Activated naive CD4-positive, alpha-beta T cell treated with anti-CD3 and anti-CD28 coated beads, Interleukin-2, amount 50 U/mL, for 24 hours (primary cell): ENCODE data around the gene CYB561D1.

ENCODE experiments used
- H3K27ac Mint-ChIP-seq: one replicate; pipeline ENCODE4 v1.8.0; 2021; ENCODE audit warnings: mild to moderate bottlenecking, mixed read lengths
- H3K27me3 Mint-ChIP-seq: one replicate; pipeline ENCODE4 v1.8.0; 2021; ENCODE audit warnings: mixed read lengths
- H3K36me3 Mint-ChIP-seq: one replicate; pipeline ENCODE4 v1.8.0; 2021; ENCODE audit warnings: mixed read lengths
- H3K4me1 Mint-ChIP-seq: one replicate; pipeline ENCODE4 v1.8.0; 2021; ENCODE audit warnings: mixed read lengths
- H3K4me3 Mint-ChIP-seq: one replicate; pipeline ENCODE4 v1.8.0; 2021; ENCODE audit warnings: mild to moderate bottlenecking, mixed read lengths
- H3K9me3 Mint-ChIP-seq: one replicate; pipeline ENCODE4 v1.8.0; 2021; ENCODE audit warnings: mixed read lengths

Gene CYB561D1

GRCh38 chr1:109543283-109543987 is 49.5 kb downstream of the CYB561D1 start:
- H3K27me3 Mint-ChIP-seq, result no peaks in the 10 kb centered on the region
- no peak overlapping the region for H3K27ac Mint-ChIP-seq
- no peaks in the 10 kb centered on the region for H3K9me3 Mint-ChIP-seq
- H3K4me1 Mint-ChIP-seq, result peaks cover 21% of the 10 kb centered on the region
- no peak overlapping the region for H3K4me3 Mint-ChIP-seq
- H3K36me3 Mint-ChIP-seq, result no peaks in the 10 kb centered on the region

DNA sequence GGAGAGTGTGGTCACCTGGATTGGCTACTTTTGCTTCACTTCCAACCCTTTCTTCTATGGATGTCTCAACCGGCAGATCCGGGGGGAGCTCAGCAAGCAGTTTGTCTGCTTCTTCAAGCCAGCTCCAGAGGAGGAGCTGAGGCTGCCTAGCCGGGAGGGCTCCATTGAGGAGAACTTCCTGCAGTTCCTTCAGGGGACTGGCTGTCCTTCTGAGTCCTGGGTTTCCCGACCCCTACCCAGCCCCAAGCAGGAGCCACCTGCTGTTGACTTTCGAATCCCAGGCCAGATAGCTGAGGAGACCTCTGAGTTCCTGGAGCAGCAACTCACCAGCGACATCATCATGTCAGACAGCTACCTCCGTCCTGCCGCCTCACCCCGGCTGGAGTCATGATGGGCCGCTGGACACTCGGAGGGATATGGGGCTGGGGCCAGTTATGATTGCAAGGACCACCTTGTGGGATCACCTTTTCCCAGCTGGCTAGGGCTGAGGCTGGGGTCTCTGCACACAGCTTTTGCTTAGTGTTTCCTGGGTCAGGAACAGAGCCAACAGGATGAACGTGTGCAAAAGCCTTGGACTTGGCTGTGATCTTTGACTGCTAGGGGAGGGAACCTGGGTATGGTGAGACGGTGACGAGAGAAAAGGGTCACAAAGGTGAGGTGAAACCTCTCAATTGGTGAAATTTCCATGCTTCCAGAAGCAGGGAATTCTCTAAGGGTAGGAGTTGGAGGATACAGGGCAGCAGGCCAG is 50.3 kb downstream of the CYB561D1 start:
- Mint-ChIP-seq H3K4me1 (peaks cover 25% of the 10 kb centered on the region), H3K36me3 (no peaks in the 10 kb centered on the region), H3K27me3 (no peaks in the 10 kb centered on the region), H3K27ac (no peak overlapping the region), H3K9me3 (no peaks in the 10 kb centered on the region), H3K4me3 (no peak overlapping the region)

DNA sequence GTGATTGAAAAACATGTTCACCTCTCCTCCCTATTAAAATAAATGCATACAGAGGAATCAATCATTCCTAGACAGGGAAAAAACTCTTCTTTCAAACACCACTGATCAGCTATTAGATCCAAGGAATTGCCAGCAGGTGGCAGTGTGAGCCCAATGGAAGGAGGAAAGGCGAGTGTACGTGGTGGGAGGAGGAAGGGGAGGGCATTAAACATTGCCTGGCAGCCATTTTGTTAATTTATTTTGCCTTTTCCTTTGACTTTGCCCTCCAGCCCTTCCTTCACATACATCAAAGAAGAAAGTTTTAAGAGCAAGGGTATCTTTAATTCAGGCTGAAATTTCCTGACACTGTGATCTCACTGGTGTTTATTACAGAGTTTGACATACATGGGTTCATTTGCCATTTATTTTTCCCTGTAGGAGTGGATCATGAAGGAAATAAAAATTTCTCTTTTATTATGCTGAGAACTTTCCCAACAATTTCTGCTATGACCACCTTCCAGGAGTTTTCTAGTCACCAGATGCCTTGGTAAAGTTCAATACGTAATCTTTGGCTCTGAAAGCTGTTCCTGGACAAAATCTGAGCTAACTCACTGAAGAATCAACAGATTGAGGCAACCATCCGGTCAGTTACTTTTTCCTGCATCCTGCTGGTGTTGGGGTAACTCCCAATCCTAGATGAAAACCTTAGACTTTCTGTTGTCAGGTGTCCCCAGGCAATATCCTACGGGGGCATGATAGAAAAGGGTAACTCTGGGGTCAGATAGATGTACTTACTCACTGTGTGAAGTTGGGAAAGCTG is 52.6 kb downstream of the CYB561D1 start:
- Mint-ChIP-seq H3K4me3 (peak overlapping the region; percentile 93), H3K36me3 (peaks cover under 1% of the 10 kb centered on the region), H3K27me3 (no peaks in the 10 kb centered on the region), H3K27ac (peak overlapping the region; percentile 98), H3K4me1 (peaks cover 47% of the 10 kb centered on the region), H3K9me3 (no peaks in the 10 kb centered on the region)

- H3K36me3 Mint-ChIP-seq, result peaks cover 2% of the 10 kb centered on the region
- no peaks in the 10 kb centered on the region for H3K27me3 Mint-ChIP-seq
- H3K4me3 Mint-ChIP-seq, result peak overlapping the region; percentile 93
- H3K4me1 Mint-ChIP-seq, result peaks cover 53% of the 10 kb centered on the region
- H3K27ac Mint-ChIP-seq, result peak overlapping the region; percentile 98
- no peaks in the 10 kb centered on the region for H3K9me3 Mint-ChIP-seq
Measured at GRCh38 chr1:109547463-109548320, 53.8 kb downstream of the CYB561D1 start.

GRCh38 chr1:109548321-109549267 is 54.7 kb downstream of the CYB561D1 start, which contains the start of gene GNAI3:
Gene GNAI3, plus strand, starts transcription at chr1:109548615. Its CDS starts 106 bp downstream, at chr1:109548721.
- Mint-ChIP-seq H3K9me3 (no peaks in the 10 kb centered on the region), H3K4me3 (peak within 1 kb of the TSS; percentile 93), H3K27ac (peak within 1 kb of the TSS; percentile 98), H3K4me1 (peaks cover 62% of the 10 kb centered on the region), H3K36me3 (peaks cover 2% of the 10 kb centered on the region), H3K27me3 (no peaks in the 10 kb centered on the region)
